DND-41 (cell line): ENCODE data around the gene SYNE1.

ENCODE experiments used
- ATAC-seq: fragments of 200-7000 bp; cut with Tn5 transposase; 3 replicates; pipeline ENCODE4 v1.9.1; 2021; ENCODE audit warnings: low read depth; ENCODE audit not compliant: insufficient read depth
- DNase-seq: peaks from one replicate; pipeline ENCODE4 v3.0.0-alpha.2; 2020
- H2AFZ ChIP-seq: 2 replicates; pipeline ENCODE4 v1.6.0; 2012; ENCODE audit warnings: low read depth, low read length
- H3K27ac ChIP-seq: 2 replicates; pipeline ENCODE4 v1.5.1; 2012; ENCODE audit warnings: low read length, inconsistent platforms
- H3K27me3 ChIP-seq: fragments of 200-600 bp; sonication (generic); 2 replicates; pipeline ENCODE4 v1.6.0; 2012; ENCODE audit warnings: low read length, mild to moderate bottlenecking, inconsistent platforms; ENCODE audit not compliant: insufficient read depth, poor library complexity
- H3K36me3 ChIP-seq: 2 replicates; pipeline ENCODE4 v1.5.1; 2012; ENCODE audit warnings: low read length, inconsistent platforms; ENCODE audit not compliant: insufficient read depth
- H3K4me1 ChIP-seq: 2 replicates; pipeline ENCODE4 v1.5.1; 2012; ENCODE audit warnings: mild to moderate bottlenecking, low read length; ENCODE audit not compliant: insufficient read depth
- H3K4me2 ChIP-seq: 2 replicates; pipeline ENCODE4 v1.6.0; 2012; ENCODE audit warnings: mild to moderate bottlenecking, moderate library complexity, low read length, inconsistent platforms; ENCODE audit not compliant: insufficient read depth
- H3K4me3 ChIP-seq, 2 experiments: fragments of 200-600 bp in 1 of 2; shearing (Covaris generic) in 1 of 2; 2 replicates each; pipeline ENCODE4 v1.5.1; 2012 to 2016; ENCODE audit warnings: inconsistent platforms in 2 of 2, low read length in 2 of 2, mild to moderate bottlenecking in 2 of 2, low read depth in 1 of 2, moderate library complexity in 1 of 2
- H3K79me2 ChIP-seq: 2 replicates; pipeline ENCODE4 v1.6.0; 2012; ENCODE audit warnings: low read length, inconsistent platforms; ENCODE audit not compliant: insufficient read depth
- H3K9ac ChIP-seq: 2 replicates; pipeline ENCODE4 v1.6.0; 2012; ENCODE audit warnings: low read depth, mild to moderate bottlenecking, inconsistent platforms, low read length, moderate library complexity
- H3K9me3 ChIP-seq: 2 replicates; pipeline ENCODE4 v1.5.1; 2012; ENCODE audit warnings: low read length, moderate library complexity, mild to moderate bottlenecking, inconsistent platforms; ENCODE audit not compliant: insufficient read depth, severe bottlenecking
- H4K20me1 ChIP-seq: 2 replicates; pipeline ENCODE4 v1.6.0; 2012; ENCODE audit warnings: low read length; ENCODE audit not compliant: insufficient read depth
- CTCF ChIP-seq: IDR thresholded peaks from 2 replicates; pipeline ENCODE4 v1.5.1; 2012; ENCODE audit warnings: borderline replicate concordance, low read length, moderate library complexity, mild to moderate bottlenecking; ENCODE audit not compliant: poor library complexity, severe bottlenecking; ENCODE audit errors: extremely low read depth
- EZH2 ChIP-seq: IDR thresholded peaks from 3 replicates; pipeline ENCODE4 v1.6.1; 2012; ENCODE audit warnings: borderline replicate concordance, low read depth, mild to moderate bottlenecking, moderate library complexity, low read length, inconsistent platforms; ENCODE audit not compliant: severe bottlenecking

SYNE1 gene

GRCh38 chr6:152360034-152360433 lies 277.1 kb downstream of the SYNE1 start:
- H3K79me2 ChIP-seq = no peaks in the 10 kb centered on the region
- no peak overlapping the region for H3K4me3 ChIP-seq
- no peaks in the 10 kb centered on the region for H3K4me1 ChIP-seq
- H3K9ac ChIP-seq = no peak overlapping the region
- ATAC-seq (no peak), DNase-seq (no peak)
- no peak overlapping the region for H2AFZ ChIP-seq
- no peaks in the 10 kb centered on the region for H3K36me3 ChIP-seq
- H4K20me1 ChIP-seq = no peaks in the 10 kb centered on the region
- TF ChIP-seq EZH2 = no peak
- no peak for TF ChIP-seq CTCF
- no peak overlapping the region for H3K27ac ChIP-seq
- H3K27me3 ChIP-seq = peaks cover 3% of the 10 kb centered on the region
- H3K4me2 ChIP-seq = no peak overlapping the region
- H3K9me3 ChIP-seq = no peaks in the 10 kb centered on the region

- Histone ChIP-seq H2AFZ (no peak overlapping the region), H3K27me3 (peaks cover 7% of the 10 kb centered on the region), H3K4me2 (no peak overlapping the region), H3K36me3 (no peaks in the 10 kb centered on the region), H3K4me3 (no peak overlapping the region), H3K79me2 (no peaks in the 10 kb centered on the region), H3K4me1 (no peaks in the 10 kb centered on the region), H3K9ac (no peak overlapping the region), H3K27ac (no peak overlapping the region), H3K9me3 (no peaks in the 10 kb centered on the region), H4K20me1 (no peaks in the 10 kb centered on the region)
- ATAC-seq (peak; percentile 47), DNase-seq (peak; percentile 5)
- TF ChIP-seq CTCF = peak; percentile 49
- TF ChIP-seq EZH2 = no peak
These were observed 280.5 kb downstream of the SYNE1 start for GRCh38 chr6:152356662-152357061.

GRCh38 chr6:152356016-152356415 lies 281.1 kb downstream of the SYNE1 start:
- H3K79me2 ChIP-seq = no peaks in the 10 kb centered on the region
- no peak overlapping the region for H3K4me2 ChIP-seq
- H3K4me3 ChIP-seq = no peak overlapping the region
- TF ChIP-seq CTCF (no peak), EZH2 (no peak)
- no peaks in the 10 kb centered on the region for H3K9me3 ChIP-seq
- no peak for ATAC-seq
- no peak overlapping the region for H3K27ac ChIP-seq
- DNase-seq = no peak
- H3K36me3 ChIP-seq = no peaks in the 10 kb centered on the region
- no peaks in the 10 kb centered on the region for H3K4me1 ChIP-seq
- H2AFZ ChIP-seq = no peak overlapping the region
- no peaks in the 10 kb centered on the region for H4K20me1 ChIP-seq
- H3K27me3 ChIP-seq = peaks cover 7% of the 10 kb centered on the region
- no peak overlapping the region for H3K9ac ChIP-seq

GRCh38 chr6:152355166-152355565 lies 282.0 kb downstream of the SYNE1 start:
- DNase-seq = no peak
- no peaks in the 10 kb centered on the region for H4K20me1 ChIP-seq
- H3K27ac ChIP-seq = no peak overlapping the region

More at GRCh38 chr6:152355166-152355565, 282.0 kb downstream of the SYNE1 start:
- Histone ChIP-seq H3K27me3 (peaks cover 7% of the 10 kb centered on the region), H3K4me3 (no peak overlapping the region), H2AFZ (no peak overlapping the region), H3K36me3 (no peaks in the 10 kb centered on the region), H3K79me2 (no peaks in the 10 kb centered on the region), H3K4me1 (no peaks in the 10 kb centered on the region), H3K9ac (no peak overlapping the region), H3K4me2 (no peak overlapping the region), H3K9me3 (no peaks in the 10 kb centered on the region)
- no peak for ATAC-seq
- TF ChIP-seq CTCF (no peak), EZH2 (no peak)
